NCI-H2196 (cell line): ENCODE measurements around the gene LDB3.

Experiments used
- DNase-seq: peaks from one replicate; lab custom pipeline; 2025; ENCODE audit not compliant: unreplicated experiment; lab: John Stamatoyannopoulos, UW

The LDB3 gene

GRCh38 chr10:86650151-86650550, 18.2 kb upstream of the LDB3 start:
- no peak for DNase-seq

- no peak for DNase-seq
Measured at GRCh38 chr10:86651021-86651471, 17.3 kb upstream of the LDB3 start.

GRCh38 chr10:86651631-86652331, 16.5 kb upstream of the LDB3 start:
- no peak for DNase-seq

DNA sequence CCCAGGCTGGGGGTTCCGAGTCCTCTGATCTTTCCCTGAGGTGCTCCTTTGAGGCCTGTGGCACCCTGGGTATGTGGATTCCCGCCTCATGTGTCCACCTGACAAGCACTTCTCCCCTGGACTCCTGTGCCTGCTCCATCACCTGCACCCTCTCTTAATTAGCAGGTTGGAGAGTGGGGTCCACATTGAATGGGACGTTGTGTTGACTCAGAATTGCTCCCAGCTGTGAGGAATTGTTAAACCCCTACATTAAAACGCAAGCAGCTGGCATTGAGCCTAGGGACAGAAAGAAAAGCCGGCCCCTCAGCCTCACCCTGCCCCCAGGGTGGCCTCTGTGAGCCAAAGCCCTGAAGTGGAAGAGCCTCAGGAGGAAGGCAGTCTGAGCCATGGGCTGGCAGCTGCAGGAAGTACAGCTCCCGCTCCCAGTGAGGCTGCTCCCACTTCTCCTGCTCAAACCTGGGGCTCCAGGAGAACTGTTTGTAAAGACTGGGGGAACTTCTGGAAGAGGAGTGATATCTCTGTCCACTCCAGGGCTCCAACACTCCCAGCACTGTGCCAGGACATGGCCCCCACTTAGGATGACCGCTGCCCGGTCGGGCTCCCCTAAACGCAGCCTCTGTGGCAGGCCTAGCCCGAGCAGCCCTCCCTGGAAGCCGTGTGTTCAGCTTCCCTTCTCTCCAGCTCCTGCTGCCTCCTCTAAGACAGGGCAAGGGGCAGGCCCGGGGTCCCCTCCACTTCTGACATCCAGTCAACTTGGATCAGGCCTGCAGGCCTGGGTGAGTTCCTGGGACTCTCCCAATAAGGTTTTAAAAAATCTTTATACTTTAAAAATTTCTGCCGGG, 15.7 kb upstream of the LDB3 start:
- peak; percentile 64 for DNase-seq

DNA sequence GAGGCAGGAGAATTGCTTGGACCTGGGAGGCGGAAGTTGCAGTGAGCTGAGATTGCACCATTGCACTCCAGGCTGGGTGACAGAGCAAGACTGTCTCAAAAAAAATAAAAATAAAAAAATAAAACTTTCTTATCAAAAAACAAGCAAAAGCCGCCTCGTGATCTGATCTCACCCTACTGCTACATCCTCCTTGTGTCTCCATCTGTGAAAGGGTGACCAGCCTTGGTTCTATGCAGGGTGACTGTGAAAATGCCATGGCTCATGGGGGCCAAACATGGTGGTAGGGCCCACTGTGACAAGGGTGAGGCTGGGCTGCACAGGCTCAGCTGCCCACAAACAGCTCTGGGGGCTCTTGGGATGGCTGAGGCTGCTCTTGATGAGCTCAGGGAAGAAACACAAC, 14.9 kb upstream of the LDB3 start:
- no peak for DNase-seq

GRCh38 chr10:86653987-86654386, 14.3 kb upstream of the LDB3 start:
- DNase-seq = no peak

DNA sequence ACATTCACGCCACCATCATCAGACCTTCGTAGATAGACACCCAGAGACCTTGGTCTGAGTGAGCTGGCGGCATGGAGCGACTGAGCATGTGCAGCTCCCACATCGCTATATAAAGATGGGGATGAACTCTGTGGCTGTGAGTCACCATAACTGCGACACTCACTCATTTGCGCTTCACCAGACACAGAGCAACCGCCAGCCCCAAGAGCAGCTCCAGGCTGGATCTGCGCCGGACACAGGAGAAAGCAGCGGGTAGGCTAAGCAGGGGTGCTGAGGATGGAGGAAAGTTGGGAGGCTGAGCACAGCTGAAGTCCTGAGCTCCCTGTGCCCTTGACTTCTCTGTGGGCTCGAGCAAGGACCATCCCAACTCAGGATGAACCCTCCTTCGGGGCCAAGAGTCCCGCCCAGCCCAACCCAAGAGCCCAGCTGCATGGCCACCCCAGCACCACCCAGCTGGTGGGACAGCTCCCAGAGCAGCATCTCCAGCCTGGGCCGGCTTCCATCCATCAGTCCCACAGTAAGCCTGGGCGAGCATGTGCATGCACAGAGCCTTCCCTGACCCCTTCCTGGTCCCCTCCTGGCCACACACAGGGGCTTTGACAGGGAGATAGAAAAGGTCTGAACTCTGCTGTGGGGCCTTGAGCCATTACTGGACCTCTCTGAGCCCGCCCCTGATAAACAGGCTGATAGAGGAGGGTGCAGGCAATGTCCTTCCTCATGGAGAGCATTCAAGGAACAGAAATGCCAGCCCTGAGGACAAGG, 13.7 kb upstream of the LDB3 start, which contains the start of gene OPN4:
Gene OPN4 (plus strand): TSS at position 137 of the 762 bp plus-strand sequence. CDS start 237 bp downstream, at position 374.
- DNase-seq = no peak

- DNase-seq = no peak
Measured at GRCh38 chr10:86655173-86655540, 13.2 kb upstream of the LDB3 start.

DNA sequence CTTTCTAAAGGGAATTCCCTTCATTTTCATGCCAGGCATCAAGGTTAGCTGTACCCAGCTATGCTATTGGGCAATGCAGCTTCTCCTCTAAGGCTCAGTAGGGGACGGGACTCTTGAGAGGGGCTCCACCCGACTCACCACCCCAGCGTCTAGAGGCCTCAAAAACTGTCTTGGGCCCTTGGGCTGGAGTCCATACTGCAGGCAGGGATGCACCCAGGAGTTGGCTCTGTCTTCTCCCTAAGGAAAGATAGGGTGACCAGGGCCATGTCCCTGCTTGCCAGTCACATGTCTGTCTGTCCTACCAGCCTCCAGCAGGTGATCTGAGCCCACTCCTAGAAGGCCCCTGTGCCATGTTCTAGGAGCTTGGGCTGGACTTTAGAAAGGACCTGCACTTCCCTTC, 12.7 kb upstream of the LDB3 start:
- DNase-seq = no peak

DNA sequence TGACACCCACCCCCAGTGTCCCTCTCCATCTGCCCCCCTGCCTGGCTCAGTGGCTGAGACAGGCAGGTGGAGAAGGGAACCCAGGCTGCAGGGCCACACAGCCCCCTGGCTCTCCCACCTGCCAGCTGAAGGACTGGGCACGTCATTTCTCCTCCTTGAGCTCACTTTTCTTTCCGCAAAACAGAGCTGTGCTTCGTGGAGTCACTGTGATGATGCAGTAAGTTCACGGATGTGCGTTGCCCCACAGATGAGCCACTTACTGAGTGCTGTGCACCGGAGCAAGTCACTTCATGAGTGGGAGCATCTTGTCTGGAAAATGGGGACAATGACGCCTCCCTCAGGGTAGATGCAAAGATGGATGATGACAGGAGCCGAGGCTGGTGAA, 11.3 kb upstream of the LDB3 start:
- no peak for DNase-seq

GRCh38 chr10:86657396-86658011, 10.8 kb upstream of the LDB3 start:
- no peak for DNase-seq

GRCh38 chr10:86658261-86658741, 10.0 kb upstream of the LDB3 start:
- no peak for DNase-seq

GRCh38 chr10:86658751-86659150, 9.6 kb upstream of the LDB3 start:
- no peak for DNase-seq

- no peak for DNase-seq
Measured at GRCh38 chr10:86659161-86659691, 9.1 kb upstream of the LDB3 start.

GRCh38 chr10:86659721-86660453, 8.4 kb upstream of the LDB3 start:
- DNase-seq = no peak

DNA sequence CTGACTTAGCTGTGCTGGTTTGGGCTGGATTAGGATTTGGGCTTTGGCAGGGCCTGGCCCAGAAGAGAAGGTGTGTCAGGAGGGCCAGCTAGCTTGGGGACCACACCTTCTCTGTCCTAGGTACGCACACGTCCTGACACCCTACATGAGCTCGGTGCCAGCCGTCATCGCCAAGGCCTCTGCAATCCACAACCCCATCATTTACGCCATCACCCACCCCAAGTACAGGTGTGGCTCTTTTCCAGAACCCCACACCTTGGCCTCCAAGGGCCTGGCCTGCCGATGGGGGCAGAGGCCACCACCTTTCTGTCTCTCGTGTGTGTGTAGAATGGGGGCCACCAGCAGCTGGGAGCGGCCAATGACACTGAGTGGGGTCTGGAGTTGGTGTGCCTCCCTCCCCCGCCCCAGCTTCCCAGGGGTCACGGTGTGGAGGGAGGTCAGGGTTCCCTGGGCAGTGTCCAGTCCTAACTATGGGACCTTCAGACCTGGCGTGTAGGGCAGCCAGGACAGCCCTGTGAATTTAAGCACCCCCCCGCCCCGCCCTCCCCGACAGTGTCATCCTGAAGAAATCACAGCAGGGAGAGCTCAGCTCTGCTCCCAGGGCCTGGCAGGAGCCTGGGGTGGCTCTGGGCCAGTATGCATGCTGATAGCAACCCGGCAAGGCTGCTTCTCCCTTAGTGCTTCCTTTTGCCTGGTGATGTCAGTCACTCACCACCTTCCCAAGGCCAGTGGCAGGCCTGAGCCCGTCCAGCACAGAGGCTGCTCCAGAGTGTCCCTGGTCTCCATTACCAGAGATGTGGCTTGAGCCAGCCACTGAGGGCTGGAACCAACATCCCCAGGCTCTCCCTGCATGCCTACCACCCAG, 6.9 kb upstream of the LDB3 start:
- DNase-seq = peak; percentile 39

- no peak for DNase-seq
Measured at GRCh38 chr10:86662186-86663045, 5.9 kb upstream of the LDB3 start.

DNA sequence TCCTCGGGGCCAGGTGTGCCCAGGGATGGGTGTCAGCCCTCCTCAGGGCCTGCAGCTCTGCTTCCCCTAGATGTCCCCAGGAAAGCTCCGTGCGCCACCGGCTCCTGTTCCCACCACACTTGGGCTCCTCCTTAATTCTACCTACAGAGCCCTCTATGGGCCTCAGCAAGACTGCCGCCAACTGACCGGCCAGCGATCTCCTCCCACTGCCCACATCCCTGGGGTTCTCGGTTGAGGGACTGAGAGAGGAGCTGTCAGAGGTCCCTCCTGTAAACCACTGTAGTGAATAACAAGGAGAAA, 5.3 kb upstream of the LDB3 start:
- no peak for DNase-seq
